ENCODE measurements around the gene CLSTN1.
"Not testable (repeated sequence)": the region's sequence is repeated elsewhere in the genome, so short reads cannot be mapped to it uniquely, and the experiment has no call there.

The CLSTN1 gene

GRCh38 chr1:9794081-9794480, 29.7 kb downstream of the CLSTN1 start:
- DNase-seq, result no peak

DNA sequence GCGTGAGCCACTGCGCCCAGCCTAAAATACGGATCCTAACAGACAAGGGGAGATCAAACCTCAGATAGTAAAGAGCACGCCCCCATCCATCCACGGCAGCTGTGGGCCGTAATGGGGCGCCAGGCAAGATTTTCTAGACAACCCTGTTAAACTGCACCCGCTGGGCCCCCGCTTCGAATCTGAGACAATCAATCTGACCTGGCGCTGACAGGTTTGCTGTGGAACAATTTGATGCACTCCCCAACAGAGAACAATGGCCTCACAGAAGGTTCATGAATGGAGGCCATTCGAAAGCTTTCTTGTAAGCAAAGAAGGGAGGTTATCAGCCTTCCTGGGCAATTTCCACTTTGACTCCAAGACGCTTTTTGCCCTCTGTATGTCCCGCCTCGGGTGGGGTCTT, 30.5 kb downstream of the CLSTN1 start:
- DNase-seq, result no peak

- DNase-seq, result no peak
Measured at GRCh38 chr1:9792156-9793042, 31.4 kb downstream of the CLSTN1 start.

GRCh38 chr1:9789700-9790099, 34.1 kb downstream of the CLSTN1 start:
- DNase-seq, result not testable (repeated sequence)

DNA sequence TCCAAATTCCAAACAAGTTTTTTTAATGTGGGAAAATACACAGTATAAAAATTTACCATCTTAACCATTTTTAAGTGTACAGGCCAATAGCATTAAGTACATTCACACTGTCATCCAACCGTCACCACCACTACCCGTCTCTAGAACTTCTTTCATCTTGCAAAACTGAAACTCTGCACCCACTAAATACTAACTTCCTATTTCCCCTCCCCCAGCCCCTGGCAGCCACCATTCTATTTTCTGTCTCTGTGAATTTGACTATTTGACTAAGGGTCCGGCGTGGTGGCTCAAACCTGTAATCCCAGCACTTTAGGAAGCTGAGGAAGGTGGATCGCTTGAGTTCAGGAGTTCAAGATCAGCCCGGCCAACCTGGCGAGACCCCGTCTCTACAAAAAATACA, 36.1 kb downstream of the CLSTN1 start:
- peak; percentile 40 for DNase-seq

DNA sequence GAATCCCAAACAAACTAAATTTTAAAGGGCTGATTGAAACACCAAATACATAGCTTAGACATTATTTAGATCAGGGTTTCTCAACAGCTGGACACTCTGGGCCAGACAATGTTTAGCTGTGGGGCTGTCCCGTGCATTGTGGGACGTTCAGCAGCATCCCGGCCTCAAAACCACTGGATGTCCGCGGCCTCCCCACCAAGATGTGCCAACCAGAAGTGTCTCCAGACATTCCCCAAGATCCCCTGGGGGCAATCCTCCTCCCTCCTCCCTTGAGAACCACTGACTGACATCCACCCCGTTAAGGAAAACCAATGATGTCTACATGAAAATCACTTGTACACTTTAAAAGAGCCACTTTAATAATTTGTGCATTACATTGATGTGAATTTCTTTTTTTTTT, 38.4 kb downstream of the CLSTN1 start:
- DNase-seq, result no peak

DNA sequence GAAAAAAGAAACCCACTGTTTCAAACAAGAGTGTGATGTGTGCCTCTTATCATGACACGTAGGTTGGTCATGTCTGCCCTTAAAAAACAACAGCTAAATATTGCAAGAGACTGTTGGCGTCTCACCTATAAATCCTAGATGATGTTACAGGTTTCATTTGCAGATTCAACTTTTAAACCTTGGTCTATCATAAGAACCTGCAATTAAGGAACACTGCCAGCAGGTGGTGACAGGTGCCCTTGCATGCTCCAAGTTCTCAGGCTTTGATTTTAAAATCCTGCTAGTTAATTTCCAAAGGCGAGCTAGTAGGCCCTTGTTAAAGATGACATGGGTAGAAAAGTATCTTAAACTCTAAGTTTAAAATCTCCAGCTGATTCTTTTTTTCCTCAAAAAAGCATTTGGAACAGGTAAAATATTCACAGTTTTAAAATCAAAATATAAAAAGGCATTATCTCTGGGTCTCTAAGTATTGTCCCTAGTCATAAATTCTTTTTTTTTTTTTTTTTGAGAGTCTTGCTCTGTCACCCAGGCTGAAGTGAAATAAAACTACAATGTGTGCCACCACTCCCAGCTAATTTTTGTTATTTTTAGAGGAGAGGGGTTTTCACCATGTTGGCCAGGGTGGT, 39.1 kb downstream of the CLSTN1 start:
- peak; percentile 84 for DNase-seq

DNA sequence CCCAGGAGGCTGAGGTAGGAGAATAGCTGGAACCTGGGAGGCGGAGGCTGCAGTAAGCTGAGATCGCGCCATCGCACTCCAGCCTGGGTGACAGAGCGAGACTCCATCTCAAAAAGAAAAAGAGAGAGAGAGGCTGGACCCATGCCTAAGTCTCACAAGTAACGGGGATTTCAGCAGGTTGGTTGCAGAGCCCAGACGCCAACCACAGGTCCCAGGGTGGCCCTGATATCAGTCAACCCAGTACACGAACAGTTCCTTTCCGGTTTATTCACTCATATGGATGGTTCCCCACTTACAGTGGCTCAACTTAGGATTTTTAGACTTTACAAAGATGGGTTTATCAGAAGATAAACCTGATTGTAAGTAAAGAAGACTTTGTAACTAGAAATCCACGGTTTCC, 40.9 kb downstream of the CLSTN1 start:
- DNase-seq, result no peak

DNA sequence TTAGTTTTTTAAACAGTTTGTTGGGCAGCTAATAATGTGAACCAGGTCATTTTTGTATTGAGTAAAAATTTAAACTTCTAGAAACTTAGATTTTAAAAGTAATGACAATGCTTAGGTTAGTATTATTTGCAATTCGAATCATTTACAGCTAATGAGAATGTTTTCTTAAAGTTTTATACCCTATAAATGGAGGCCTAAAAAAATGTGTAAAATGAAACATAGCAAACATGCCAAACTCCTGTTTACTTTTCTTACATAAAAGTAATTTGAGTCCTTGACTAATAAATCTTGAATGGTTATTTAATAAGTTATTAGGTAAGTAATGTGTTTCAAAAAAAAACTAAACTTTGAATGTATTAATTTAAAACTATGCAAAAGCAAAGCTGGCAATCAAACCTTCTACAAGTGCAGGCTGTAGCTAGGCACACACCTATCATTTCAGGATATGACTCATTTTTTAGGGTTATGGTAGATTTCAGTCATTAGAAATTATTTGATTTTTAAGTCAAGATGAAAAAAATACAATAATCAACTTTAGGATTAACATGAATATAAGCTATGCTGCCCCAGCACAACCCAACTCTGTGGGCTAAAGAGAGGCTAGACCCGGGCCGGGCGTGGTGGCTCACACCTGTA, 41.5 kb downstream of the CLSTN1 start:
- DNase-seq, result no peak

DNA sequence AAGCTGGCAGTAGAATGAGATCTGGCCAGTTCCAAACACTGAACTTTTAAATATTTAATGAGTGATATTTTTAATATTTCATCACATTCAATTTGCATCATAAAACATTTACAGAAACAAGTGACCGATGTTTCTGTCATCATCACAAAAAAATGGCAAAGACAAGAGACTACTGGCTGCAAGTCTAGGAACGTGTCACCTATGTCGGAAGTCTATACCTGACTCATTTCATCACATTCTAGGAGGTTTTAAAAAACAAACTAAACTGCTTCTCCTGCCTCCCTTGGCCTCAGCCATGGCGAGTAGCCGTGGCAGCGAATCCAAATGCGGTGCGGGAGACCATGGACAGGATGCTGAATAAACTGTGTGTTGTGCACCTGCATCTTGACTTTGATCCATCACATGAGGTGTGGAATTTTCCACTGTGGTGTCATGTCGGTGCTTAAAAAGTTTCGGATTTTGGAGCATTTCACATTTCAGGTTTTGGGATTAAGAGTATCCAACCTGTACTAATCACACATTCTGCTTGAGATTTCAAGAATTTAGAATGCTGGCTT, 43.1 kb downstream of the CLSTN1 start:
- DNase-seq, result no peak

- DNase-seq, result no peak
Measured at GRCh38 chr1:9778905-9779304, 44.9 kb downstream of the CLSTN1 start.

DNA sequence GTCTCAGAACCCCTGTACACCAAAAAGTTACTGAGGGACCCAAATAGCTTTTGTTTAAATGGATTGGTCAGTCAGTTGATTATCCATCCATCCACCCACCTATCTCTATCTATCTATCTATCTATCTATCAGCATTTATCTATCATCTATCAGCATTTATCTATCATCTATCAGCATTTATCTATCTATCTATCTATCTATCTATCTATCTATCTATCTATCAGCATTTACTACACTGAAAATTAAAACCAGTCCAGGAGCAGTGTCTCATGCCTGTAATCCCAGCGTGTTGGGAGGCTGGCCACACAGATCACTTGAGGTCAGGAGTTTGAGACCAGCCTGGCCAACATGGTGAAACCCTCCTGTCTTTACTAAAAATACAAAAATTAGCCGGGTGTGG, 47.1 kb downstream of the CLSTN1 start:
- DNase-seq, result no peak

DNA sequence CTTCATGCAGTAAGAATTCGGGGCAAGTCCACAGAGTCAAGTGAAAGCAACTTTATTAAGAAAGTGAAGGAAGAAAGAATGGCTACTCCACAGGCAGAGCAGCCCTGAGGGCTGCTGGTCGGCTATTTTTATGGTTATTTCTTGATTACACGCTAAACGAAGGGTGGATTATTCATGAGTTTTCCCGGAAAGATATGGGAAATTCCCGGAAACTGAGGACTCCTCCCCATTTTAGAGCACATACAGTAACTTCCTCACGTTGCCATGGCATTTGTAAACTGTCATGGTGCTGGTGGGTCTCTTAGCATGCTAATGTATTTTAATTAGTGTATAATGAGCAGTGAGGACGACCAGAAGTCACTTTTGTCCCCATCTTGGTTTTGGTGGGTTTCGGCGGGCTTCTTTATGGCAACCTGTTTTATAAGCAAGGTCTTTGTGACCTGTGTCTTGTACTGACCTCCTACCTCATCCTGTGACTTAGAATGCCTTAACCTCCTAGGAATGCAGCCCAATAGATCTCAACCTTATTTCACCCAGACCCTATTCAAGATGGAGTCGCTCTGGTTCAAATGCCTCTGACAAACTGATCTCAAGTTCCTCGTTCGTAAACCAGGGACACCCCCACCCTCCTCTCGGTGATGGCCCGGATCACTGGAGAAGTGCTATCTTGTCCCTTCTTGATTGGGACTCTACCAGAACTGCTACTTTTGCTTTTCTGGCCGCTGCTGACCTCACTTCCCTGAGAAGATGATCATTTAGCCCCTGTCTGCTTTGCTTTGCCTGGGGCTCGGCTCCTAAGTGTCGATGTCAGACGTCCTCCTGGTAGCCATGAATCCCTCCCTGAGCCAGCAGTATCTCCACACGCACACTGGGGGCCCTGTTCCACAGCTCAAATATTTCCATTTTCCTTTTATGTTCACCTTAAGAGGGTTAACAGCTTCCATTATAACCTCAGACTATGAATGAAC, 48.8 kb downstream of the CLSTN1 start:
- DNase-seq, result no peak

- peak; percentile 17 for DNase-seq
Measured at GRCh38 chr1:9770298-9770697, 53.5 kb downstream of the CLSTN1 start.

DNA sequence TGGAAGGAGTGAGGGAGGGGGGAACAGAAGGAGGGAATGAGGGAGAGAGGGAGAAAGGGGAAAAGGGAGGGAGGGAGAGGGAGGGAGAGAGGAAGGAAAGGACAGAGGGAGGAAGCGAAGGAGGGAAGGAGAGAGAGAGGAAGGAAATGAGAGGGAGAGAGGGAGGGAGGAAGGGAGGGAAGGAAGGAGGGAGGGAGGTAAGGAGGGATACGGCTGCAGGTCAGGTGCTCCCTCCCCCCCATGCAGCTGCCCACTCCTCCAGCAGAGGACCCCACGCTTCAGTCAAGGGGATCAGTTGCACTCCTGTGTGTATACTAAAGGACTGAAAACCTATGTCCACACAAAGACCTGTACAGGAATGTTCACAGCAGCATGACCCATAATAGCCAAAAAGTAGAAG, 54.8 kb downstream of the CLSTN1 start:
- DNase-seq, result no peak

GRCh38 chr1:9767964-9768668, 55.6 kb downstream of the CLSTN1 start:
- peak; percentile 74 for DNase-seq

GRCh38 chr1:9766759-9767442, 56.9 kb downstream of the CLSTN1 start:
- DNase-seq, result no peak

DNA sequence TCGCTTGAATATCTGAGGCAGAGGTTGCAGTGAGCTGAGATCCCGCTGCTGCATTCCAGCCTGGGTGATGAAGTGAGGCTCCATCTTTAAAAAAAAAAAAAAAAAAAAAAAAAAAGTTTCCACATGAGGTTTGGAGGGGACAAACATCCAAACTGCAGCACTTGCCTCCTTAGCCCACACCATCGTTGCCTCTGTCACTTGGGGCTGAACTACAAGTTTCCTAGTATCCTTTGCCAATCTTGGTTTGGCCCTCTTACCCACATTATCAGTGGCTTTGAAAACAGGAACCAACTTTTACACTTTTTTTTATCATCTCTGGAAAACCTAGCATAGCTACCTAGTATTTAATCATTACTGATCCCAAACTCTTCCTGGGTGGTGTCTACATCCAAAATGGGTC, 59.2 kb downstream of the CLSTN1 start:
- peak; percentile 61 for DNase-seq

DNA sequence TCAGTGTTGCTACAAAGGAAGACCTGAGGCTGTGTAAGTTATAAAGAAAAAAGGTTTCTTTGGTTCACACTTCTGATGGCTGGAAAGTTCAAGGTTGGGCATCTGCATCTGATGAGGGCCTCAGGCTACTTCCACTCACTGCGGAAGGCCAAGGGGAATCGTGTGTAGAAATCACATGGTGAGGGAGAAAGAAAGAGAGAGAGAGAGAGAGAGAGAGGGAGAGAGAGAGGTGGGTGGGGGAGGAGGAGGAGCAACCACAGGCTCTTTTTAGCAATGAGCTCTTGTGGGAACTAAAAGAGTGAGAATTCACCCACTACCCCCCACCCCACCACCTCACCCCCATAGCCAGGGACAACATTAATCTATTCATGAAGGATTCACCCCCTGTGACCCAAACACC, 59.9 kb downstream of the CLSTN1 start:
- DNase-seq, result no peak

DNA sequence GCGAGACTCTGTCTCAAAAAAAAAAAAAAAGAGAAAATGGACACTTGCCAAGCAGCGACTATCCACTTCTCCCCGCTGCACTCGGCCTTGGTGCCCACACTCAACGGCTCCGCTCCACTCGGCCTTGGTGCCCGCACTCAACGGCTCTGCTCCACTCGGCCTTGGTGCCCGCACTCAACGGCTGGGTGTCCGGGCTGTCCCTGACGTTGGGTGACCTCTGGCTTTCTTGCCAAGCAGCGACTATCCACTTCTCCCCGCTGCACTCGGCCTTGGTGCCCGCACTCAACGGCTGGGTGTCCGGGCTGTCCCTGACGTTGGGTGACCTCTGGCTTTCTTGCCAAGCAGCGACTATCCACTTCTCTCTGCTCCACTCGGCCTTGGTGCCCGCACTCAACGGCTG, 61.3 kb downstream of the CLSTN1 start:
- not testable (repeated sequence) for DNase-seq

DNA sequence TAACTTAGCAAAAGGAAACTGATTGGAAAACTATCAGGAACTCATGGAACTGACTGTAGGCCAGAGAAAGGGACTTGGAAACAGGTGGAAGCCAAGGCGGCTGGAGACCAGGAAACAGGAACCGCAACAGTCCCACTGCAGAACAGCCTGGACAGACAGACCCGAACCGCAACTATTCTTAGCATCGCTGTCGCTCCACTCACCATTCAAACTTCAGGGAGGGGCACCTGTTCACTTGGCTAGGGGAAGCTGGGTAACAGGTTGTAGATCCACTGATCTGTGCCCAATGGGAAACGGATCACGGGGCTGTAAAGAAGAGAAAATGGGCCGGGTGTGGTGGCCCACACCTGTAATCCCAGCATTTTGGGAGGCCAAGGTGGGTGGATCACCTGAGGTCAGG, 61.9 kb downstream of the CLSTN1 start:
- DNase-seq, result no peak

Measured in hematopoietic multipotent progenitor cell treated with erythropoietin and hydrocortisone succinate and interleukin-3 and kit ligand, for 6 days (in vitro differentiated cells).